ENCODE data around the gene GNG13.
"Not testable (repeated sequence)": the region's sequence is repeated elsewhere in the genome, so short reads cannot be mapped to it uniquely, and the experiment has no call there.

GNG13 gene

DNA sequence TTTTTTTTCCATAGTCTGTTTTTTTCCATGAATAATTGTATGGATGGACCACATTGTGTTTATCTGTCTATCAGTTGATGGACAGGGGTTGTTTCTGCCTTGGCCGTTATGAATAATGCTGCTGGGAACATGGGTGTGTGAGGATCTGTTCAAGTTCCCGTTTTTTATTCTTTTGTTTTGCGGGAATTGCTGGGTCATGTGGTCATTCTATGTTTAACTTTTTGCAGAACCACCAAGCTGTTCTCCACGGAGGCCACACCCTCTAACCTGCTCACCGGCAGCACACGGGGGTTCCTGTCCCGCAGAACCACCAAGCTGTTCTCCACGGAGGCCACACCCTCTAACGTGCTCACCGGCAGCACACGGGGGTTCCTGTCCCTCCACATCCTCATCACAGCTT, 45.9 kb downstream of the GNG13 start:
- Histone ChIP-seq H3K27me3 (ENCODE audit: insufficient read depth, poor library complexity, severe bottlenecking) (no peaks in the 10 kb centered on the region), H3K4me3 (replicated peaks; ENCODE audit: insufficient read depth, low read length) (no peak overlapping the region), H3K27ac (replicated peaks) (no peak overlapping the region)
- peak in 1 of 2 experiments; percentile 71 for DNase-seq (ENCODE audit: low read depth in 1 of 2, low spot score in 1 of 2)
- peak; percentile 40; the same call in 1 of the 2 replicates for TF ChIP-seq SPI1 (IDR thresholded peaks at IDR 0.05; ENCODE audit: borderline replicate concordance, low read depth)
- no peak for TF ChIP-seq GABPA (IDR thresholded peaks at IDR 0.05; ENCODE audit: low read depth)

GRCh38 chr16:754121-754607, 46.4 kb downstream of the GNG13 start:
- not testable (repeated sequence) for H3K27me3 ChIP-seq (ENCODE audit: insufficient read depth, poor library complexity, severe bottlenecking); DNase-seq (ENCODE audit: low read depth in 1 of 2, low spot score in 1 of 2)

DNA sequence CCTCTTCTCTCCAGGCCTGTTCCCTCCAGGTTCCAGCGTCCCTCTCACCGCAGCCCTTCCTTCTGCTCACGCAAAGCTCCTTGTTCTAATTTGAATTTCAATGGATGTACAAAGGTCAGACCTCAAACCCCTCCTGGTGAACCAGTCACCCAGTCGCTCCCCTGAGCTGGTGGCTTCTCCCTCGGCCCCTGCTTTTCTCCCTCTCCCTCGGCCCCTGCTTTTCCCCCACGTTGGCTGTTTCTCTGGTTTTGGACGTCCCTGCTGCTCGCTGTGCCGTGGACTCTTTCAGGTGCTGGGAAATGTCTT, 48.6 kb downstream of the GNG13 start:
- H3K27ac ChIP-seq (replicated peaks) = no peak overlapping the region
- no peaks in the 10 kb centered on the region for H3K27me3 ChIP-seq (ENCODE audit: insufficient read depth, poor library complexity, severe bottlenecking)
- no peak for DNase-seq (ENCODE audit: low read depth in 1 of 2, low spot score in 1 of 2)
- no peak for TF ChIP-seq GABPA (IDR thresholded peaks at IDR 0.05; ENCODE audit: low read depth)
- no peak overlapping the region for H3K4me3 ChIP-seq (replicated peaks; ENCODE audit: insufficient read depth, low read length)

More at GRCh38 chr16:754121-754607, 46.4 kb downstream of the GNG13 start:
- H3K27ac ChIP-seq (replicated peaks); H3K4me3 ChIP-seq (replicated peaks; ENCODE audit: insufficient read depth, low read length): not testable (repeated sequence)

- no peak overlapping the region for H3K27ac ChIP-seq (replicated peaks)
Observed at GRCh38 chr16:751152-752006, 49.2 kb downstream of the GNG13 start.

DNA sequence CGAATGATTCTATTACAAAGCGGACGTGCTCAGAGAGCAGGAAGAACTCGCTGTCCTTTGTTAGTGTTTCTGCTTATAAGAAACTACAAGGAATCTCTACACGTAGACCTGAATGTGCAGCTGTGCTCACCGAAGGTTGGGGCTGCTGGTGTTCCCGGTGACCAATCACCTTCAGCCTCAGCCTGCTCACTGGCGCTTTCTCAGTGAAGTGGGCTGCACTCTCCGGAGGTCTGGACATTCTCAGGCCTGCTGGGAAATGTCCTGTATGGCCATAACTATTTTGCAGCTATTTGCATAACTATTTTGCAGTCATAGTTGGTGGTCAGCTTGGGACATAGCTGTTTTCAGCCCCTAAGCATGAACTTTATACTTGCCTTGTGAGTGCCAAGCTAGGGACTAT, 50.0 kb downstream of the GNG13 start:
- no peak for DNase-seq (ENCODE audit: low read depth in 1 of 2, low spot score in 1 of 2)
- Histone ChIP-seq H3K27me3 (ENCODE audit: insufficient read depth, poor library complexity, severe bottlenecking) (no peaks in the 10 kb centered on the region), H3K27ac (replicated peaks) (no peak overlapping the region), H3K4me3 (replicated peaks; ENCODE audit: insufficient read depth, low read length) (no peak overlapping the region)
- TF ChIP-seq SPI1 (IDR thresholded peaks at IDR 0.05; ENCODE audit: borderline replicate concordance, low read depth) (no peak), GABPA (IDR thresholded peaks at IDR 0.05; ENCODE audit: low read depth) (no peak), CTCF (IDR thresholded peaks at IDR 0.05; ENCODE audit: insufficient read depth, low read length) (no peak), POLR2AphosphoS5 (IDR thresholded peaks at IDR 0.05; ENCODE audit: low read depth) (no peak)
- TF ChIP-seq, protein P1, sequence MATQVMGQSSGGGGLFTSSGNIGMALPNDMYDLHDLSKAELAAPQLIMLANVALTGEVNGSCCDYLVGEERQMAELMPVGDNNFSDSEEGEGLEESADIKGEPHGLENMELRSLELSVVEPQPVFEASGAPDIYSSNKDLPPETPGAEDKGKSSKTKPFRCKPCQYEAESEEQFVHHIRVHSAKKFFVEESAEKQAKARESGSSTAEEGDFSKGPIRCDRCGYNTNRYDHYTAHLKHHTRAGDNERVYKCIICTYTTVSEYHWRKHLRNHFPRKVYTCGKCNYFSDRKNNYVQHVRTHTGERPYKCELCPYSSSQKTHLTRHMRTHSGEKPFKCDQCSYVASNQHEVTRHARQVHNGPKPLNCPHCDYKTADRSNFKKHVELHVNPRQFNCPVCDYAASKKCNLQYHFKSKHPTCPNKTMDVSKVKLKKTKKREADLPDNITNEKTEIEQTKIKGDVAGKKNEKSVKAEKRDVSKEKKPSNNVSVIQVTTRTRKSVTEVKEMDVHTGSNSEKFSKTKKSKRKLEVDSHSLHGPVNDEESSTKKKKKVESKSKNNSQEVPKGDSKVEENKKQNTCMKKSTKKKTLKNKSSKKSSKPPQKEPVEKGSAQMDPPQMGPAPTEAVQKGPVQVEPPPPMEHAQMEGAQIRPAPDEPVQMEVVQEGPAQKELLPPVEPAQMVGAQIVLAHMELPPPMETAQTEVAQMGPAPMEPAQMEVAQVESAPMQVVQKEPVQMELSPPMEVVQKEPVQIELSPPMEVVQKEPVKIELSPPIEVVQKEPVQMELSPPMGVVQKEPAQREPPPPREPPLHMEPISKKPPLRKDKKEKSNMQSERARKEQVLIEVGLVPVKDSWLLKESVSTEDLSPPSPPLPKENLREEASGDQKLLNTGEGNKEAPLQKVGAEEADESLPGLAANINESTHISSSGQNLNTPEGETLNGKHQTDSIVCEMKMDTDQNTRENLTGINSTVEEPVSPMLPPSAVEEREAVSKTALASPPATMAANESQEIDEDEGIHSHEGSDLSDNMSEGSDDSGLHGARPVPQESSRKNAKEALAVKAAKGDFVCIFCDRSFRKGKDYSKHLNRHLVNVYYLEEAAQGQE (IDR thresholded peaks at IDR 0.05; ENCODE audit: insufficient replicate concordance, low read depth) = no peak

More at GRCh38 chr16:751152-752006, 49.2 kb downstream of the GNG13 start:
- H3K4me3 ChIP-seq (replicated peaks; ENCODE audit: insufficient read depth, low read length) = no peak overlapping the region
- DNase-seq (ENCODE audit: low read depth in 1 of 2, low spot score in 1 of 2) = no peak
- H3K27me3 ChIP-seq (ENCODE audit: insufficient read depth, poor library complexity, severe bottlenecking) = no peaks in the 10 kb centered on the region
- TF ChIP-seq POLR2AphosphoS5 (IDR thresholded peaks at IDR 0.05; ENCODE audit: low read depth) (no peak), SPI1 (IDR thresholded peaks at IDR 0.05; ENCODE audit: borderline replicate concordance, low read depth) (no peak), CTCF (IDR thresholded peaks at IDR 0.05; ENCODE audit: insufficient read depth, low read length) (no peak), GABPA (IDR thresholded peaks at IDR 0.05; ENCODE audit: low read depth) (no peak)
- TF ChIP-seq, protein P1 (IDR thresholded peaks at IDR 0.05; ENCODE audit: insufficient replicate concordance, low read depth) = no peak

All from HL-60 (cell line).